GM19463 (cell line): ENCODE results near the gene NMRK1.

Source experiments
- ATAC-seq: cut with Tn5 transposase; IDR thresholded peaks from one replicate; pipeline ENCODE4 v1.9.1; 2021; ENCODE audit warnings: mild to moderate bottlenecking, moderate library complexity; ENCODE audit not compliant: unreplicated experiment

Gene NMRK1

DNA sequence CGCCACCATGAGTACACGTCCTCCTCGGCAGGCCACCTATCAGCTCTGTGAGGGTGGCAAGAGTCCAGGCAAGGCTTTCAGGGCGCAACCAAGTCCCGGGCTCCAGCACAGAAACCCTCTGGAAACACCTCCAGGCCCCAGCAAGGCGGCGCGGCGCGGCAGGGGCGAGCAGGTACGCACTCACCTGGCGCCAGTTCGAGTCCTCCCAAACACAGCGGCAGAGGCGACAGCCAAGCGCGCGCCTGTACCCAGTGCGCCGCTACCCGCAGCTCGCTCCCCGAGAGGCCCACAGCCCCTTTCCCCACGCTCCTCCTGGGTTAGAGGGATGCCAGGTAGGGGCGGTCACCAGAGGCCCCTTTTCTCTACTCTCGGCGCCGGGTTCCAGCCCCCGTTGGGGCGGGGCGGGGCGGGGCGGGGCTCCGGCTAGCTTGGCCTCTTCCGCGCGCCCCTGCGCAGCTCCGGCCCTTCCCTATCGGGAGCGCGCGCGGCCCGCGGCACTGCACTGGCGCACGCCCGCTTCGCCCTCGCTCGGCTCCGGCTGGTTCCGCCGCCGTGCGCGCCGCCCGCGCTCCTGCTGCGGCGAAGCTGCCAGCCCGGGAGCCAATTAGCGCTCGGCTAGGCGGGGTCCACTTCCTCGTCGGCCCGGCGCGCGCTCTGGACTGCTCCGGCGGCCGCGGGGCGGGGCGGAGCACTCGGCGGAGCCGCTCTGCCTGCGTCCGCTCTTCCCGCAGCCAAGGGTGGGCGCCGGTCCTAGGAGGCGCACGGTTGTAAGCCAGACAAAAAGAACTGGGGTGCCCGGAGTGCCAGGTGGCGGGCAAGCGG, at the start of gene NMRK1, which contains the start of gene OSTF1:
Gene NMRK1, minus strand, starts transcription at position 332 of the 822 bp plus-strand sequence. CDS start 5,040 bp downstream, outside the sequence.
Gene OSTF1, plus strand, starts transcription at position 691 of the 822 bp plus-strand sequence. CDS start 179 bp downstream, outside the sequence.
- peak; percentile 82 for ATAC-seq

DNA sequence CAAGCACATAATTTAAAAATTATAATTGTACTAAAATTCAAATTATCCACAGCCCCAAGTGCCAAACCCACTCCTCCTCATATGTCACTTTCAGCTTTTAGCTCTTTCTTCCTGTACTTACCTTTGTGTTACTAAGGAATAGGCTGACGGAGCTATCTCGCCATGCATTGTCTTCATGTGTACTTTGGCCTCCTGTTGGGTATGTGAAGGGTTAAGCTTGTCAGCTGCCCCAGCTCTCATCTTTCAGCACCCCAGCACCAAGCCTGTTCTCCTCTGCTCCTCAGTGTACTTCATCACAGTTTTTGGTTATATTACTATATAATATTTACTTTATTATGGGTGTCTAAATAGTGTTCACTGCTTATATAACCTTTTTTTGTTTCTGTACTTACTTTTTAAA, 46.5 kb upstream of the NMRK1 start:
- no peak for ATAC-seq

DNA sequence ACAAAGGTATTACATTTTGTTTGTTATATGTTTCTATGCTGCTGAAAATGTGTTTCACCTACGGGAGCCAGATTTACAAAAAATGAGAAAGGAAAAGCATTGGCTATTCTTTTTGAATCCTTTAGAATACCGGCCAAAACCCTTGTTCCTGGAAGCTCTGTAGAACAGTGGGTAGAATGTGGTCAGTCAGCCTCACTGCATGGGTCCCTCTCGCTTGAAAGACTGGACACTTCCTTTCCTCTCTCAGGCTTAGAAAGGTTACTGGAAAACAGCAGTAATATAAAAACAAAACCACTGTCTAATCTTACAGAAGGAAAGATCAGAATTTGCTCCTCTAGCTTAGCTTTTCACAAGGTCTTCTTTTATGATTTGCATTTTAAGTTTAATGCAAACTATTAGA, 45.4 kb upstream of the NMRK1 start:
- ATAC-seq: no peak

- no peak for ATAC-seq
Measured at GRCh38 chr9:75132244-75132643, 44.3 kb upstream of the NMRK1 start.

DNA sequence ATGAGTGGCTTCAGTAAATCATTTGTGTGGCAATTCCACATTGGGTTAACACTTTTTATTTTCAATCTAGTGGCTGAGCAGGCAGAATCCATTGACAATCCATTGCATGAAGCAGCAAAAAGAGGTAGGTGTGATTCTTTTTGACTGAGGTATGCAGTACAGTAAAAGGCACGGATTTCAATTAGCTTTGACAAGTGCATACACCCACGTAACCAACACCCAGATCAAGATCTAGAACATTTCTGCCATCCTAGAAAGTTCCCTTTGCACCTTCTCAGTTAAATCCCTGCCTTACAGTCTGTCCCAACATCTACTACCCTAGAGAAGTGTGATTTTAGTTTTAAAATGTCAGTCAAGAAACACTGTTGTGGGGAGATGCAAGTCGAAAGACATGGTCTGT, 43.7 kb upstream of the NMRK1 start:
- ATAC-seq: no peak

- ATAC-seq: no peak
Measured at GRCh38 chr9:75130621-75131230, 42.8 kb upstream of the NMRK1 start.

DNA sequence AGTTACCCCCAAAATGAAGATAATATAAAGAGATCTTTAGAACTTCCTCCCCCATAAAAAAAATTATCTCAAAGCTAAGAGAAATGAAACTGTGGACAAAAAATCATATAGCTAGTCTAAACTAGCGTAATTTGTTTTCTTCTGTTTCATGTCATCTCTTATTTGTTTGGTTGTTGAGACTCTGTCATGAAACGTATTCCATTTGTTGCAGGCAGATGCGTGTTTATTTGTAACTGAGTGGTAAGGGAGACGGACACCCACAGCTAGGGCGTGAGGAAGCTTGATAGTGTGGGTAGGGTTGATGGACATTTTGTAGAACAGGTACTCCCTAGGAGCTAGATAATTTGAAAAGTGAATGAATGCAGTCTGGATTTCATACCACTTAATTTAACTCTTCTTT, 42.2 kb upstream of the NMRK1 start:
- ATAC-seq: no peak

- no peak for ATAC-seq
Measured at GRCh38 chr9:75128535-75128934, 40.6 kb upstream of the NMRK1 start.

DNA sequence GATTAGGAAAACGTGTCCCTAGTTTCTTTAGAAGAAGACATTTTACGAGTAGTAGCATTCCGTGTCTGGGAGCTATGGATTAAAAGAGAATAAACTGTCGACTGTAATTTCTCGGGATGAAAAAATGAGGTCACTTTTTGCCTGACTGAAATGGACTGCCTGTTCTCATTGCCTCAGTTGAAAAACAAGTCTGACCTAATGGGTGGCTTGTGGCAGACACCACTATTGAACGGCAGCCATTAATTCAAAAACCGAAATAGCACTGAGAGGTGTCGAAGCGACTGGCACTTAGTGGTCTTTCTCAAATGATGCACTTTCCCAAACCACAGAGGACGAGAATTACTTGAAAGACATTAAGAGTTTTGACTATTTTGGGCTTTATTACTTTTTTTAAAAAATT, 35.7 kb upstream of the NMRK1 start:
- no peak for ATAC-seq

GRCh38 chr9:75121914-75122558, 34.1 kb upstream of the NMRK1 start:
- no peak for ATAC-seq

DNA sequence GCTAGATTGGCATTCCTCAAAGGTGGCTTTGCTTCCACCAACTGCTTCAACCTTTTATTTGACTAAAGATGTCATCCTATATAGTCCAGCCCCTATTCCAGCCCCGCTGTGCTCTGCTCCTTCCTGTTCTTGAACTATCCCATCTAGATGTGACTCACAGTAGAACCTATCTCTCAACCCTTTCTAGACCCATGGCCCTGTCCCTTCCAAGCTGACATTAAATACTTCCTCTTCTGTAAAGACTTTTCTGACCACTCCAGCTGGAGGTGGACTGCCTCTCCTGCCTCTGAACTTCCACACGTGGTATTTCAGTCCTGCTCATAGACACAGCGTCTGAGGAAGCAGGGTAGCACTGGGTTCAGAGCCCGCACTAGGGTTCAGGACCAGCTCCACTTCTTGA, 32.7 kb upstream of the NMRK1 start:
- no peak for ATAC-seq

- ATAC-seq: peak; percentile 54
Measured at GRCh38 chr9:75117564-75117963, 29.6 kb upstream of the NMRK1 start.

- no peak for ATAC-seq
Measured at GRCh38 chr9:75116306-75116705, 28.4 kb upstream of the NMRK1 start.

DNA sequence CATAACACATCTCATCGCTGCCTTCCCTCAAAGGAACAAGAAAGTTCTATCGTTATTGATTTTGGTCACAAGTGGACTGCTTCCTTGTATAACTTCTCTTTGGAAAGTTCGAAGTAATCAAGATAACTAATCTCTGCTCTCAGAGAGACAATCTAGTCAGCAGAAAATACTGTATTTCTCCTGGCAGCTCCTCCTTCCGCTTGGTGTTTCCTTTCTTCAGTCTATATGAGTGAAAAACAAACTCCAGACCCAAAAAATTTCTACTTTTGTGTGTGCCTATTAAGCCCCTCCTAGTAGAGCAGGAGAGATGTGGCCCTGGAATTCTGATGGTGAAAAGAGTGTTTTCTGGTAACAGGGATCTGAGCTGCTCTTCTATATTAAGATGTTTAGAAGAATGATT, 24.8 kb upstream of the NMRK1 start:
- ATAC-seq: no peak

GRCh38 chr9:75111019-75111622, 23.2 kb upstream of the NMRK1 start:
- ATAC-seq: no peak

- ATAC-seq: no peak
Measured at GRCh38 chr9:75109210-75109839, 21.4 kb upstream of the NMRK1 start.

- no peak for ATAC-seq
Measured at GRCh38 chr9:75108571-75108970, 20.6 kb upstream of the NMRK1 start.

GRCh38 chr9:75106857-75107256, 18.9 kb upstream of the NMRK1 start:
- no peak for ATAC-seq

DNA sequence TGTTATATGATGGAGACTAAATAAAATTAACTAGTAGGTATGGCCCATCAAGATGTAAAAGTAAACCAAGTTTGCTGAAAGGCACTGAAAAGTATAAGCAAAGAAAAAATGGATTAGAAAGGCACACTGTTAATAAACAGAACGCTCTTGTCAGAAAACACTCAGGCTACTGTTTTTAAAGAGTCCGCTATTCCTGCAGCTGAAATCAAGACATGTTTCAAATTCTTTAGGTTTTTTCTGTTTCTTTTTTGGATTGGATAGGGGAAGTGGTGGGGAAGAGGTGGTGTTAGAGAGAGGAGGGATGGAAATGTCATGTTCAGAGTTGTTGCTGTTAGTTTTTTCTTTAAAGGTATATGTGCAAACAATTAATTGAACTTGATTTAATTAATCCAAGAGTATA, 17.9 kb upstream of the NMRK1 start:
- no peak for ATAC-seq

GRCh38 chr9:75105019-75105540, 17.1 kb upstream of the NMRK1 start:
- ATAC-seq: no peak

- ATAC-seq: no peak
Measured at GRCh38 chr9:75104607-75105006, 16.7 kb upstream of the NMRK1 start.
